Smooth muscle cell (in vitro differentiated cells): Measurements from ENCODE around the gene ARHGAP24. TPM values are rescaled to one million over a fixed set of nuclear protein-coding genes. Genes with fewer than 3 reads are reported as not detected.

ENCODE experiments used
- DNase-seq: peaks from one replicate; lab custom pipeline; 2025; ENCODE audit not compliant: unreplicated experiment; lab: John Stamatoyannopoulos, UW
- H2AFZ ChIP-seq: fragments of 200-600 bp; sonication (generic); 2 replicates; pipeline ENCODE4 v1.6.0; 2016; ENCODE audit warnings: antibody characterized with exemption, low read depth, mild to moderate bottlenecking
- H3F3A ChIP-seq: fragments of 200-600 bp; sonication (generic); 2 replicates; pipeline ENCODE4 v1.6.0; 2017; ENCODE audit warnings: antibody characterized with exemption, low read depth
- H3K27ac ChIP-seq: fragments of 200-600 bp; sonication (generic); 2 replicates; pipeline ENCODE4 v1.5.1; 2016; ENCODE audit warnings: low read depth, mild to moderate bottlenecking
- H3K27me3 ChIP-seq: fragments of 200-600 bp; sonication (generic); 2 replicates; pipeline ENCODE4 v1.6.1; 2016; ENCODE audit warnings: low read depth, mild to moderate bottlenecking
- H3K36me3 ChIP-seq: fragments of 200-600 bp; sonication (generic); 2 replicates; pipeline ENCODE4 v1.5.1; 2016; ENCODE audit warnings: low read depth
- H3K4me1 ChIP-seq: fragments of 200-600 bp; sonication (generic); 2 replicates; pipeline ENCODE4 v1.5.1; 2016; ENCODE audit warnings: low read depth
- H3K4me2 ChIP-seq: fragments of 200-600 bp; sonication (generic); 2 replicates; pipeline ENCODE4 v1.6.0; 2016; ENCODE audit warnings: mild to moderate bottlenecking
- H3K4me3 ChIP-seq: fragments of 200-600 bp; sonication (generic); 2 replicates; pipeline ENCODE4 v1.5.1; 2016; ENCODE audit warnings: mild to moderate bottlenecking
- H3K79me2 ChIP-seq: fragments of 200-600 bp; sonication (generic); 2 replicates; pipeline ENCODE4 v1.6.0; 2016; ENCODE audit warnings: low read depth, mild to moderate bottlenecking
- H3K9ac ChIP-seq: fragments of 200-600 bp; sonication (generic); 2 replicates; pipeline ENCODE4 v1.6.0; 2016; ENCODE audit warnings: low read depth
- H3K9me3 ChIP-seq: fragments of 200-600 bp; sonication (generic); replicated peaks from 2 replicates; pipeline ENCODE4 v1.5.1; 2016; ENCODE audit warnings: low read depth
- H4K20me1 ChIP-seq: fragments of 200-600 bp; sonication (generic); 2 replicates; pipeline ENCODE4 v1.6.0; 2016; ENCODE audit warnings: low read depth
- WGBS: methylation state at CpG from one replicate; pipeline ENCODE4 v1.1.7; 2016; ENCODE audit warnings: low lambda C conversion rate; 5-methylcytosine and 5-hydroxymethylcytosine counted together
- polyA plus RNA-seq: library from polyadenylated mRNA; unstranded; fragments of >200 nt; fragmentation: Nextera tagmentation; extraction: Ambion mirVana; gene quantifications from 2 replicates; pipeline ENCODE4 v1.2.1, GENCODE V29; 2016
- total RNA-seq: library from RNA; depleted of rRNA; stranded (reverse); fragments of >200 nt; gene quantifications from 2 replicates; pipeline ENCODE4 v1.2.3, GENCODE V29; 2014
- TF ChIP-seq, protein P1 (sequence below): fragments of 200-600 bp; sonication (generic); IDR thresholded peaks from 2 replicates; pipeline ENCODE4 v1.5.1; 2017; ENCODE audit warnings: borderline replicate concordance, mild to moderate bottlenecking, antibody characterized with exemption; ENCODE audit not compliant: insufficient read depth, poor library complexity, severe bottlenecking

The ARHGAP24 gene
- total and polyA plus RNA-seq, 2 experiments from 2014 or later: 4.9 to 18.2 TPM

DNA sequence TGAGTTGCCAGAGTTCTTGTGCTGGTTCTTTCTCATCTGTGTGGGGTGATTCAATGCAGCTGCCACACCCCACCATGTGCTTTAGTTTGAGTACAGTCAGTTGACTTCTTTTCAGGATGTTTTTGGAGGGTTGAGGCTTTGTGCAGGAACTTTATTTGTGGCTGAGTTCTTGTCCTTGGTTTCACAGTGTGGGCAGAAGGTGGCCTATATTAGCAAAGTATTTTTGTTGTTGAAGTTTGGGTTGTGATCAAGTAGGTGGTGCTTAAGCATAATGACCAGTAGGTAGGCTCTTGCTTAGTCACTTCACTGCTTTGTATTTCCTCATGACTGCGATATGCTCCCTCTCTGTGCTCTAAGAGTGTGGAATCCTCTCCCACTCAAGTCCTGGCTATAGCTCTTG, 80.3 kb downstream of the ARHGAP24 start:
- Histone ChIP-seq H3K27me3 (no peaks in the 10 kb centered on the region), H3F3A (no peaks in the 10 kb centered on the region), H2AFZ (no peak overlapping the region), H3K4me2 (no peak overlapping the region), H3K4me1 (no peaks in the 10 kb centered on the region), H4K20me1 (peaks cover 3% of the 10 kb centered on the region), H3K36me3 (no peaks in the 10 kb centered on the region), H3K9me3 (peaks cover 4% of the 10 kb centered on the region), H3K9ac (no peak overlapping the region), H3K79me2 (no peaks in the 10 kb centered on the region), H3K4me3 (no peak overlapping the region), H3K27ac (no peak overlapping the region)
- TF ChIP-seq, protein P1, sequence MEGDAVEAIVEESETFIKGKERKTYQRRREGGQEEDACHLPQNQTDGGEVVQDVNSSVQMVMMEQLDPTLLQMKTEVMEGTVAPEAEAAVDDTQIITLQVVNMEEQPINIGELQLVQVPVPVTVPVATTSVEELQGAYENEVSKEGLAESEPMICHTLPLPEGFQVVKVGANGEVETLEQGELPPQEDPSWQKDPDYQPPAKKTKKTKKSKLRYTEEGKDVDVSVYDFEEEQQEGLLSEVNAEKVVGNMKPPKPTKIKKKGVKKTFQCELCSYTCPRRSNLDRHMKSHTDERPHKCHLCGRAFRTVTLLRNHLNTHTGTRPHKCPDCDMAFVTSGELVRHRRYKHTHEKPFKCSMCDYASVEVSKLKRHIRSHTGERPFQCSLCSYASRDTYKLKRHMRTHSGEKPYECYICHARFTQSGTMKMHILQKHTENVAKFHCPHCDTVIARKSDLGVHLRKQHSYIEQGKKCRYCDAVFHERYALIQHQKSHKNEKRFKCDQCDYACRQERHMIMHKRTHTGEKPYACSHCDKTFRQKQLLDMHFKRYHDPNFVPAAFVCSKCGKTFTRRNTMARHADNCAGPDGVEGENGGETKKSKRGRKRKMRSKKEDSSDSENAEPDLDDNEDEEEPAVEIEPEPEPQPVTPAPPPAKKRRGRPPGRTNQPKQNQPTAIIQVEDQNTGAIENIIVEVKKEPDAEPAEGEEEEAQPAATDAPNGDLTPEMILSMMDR: no peak
- no peak for DNase-seq
- 80% methylated on average over 1 of the region's 1 CpG for WGBS

DNA sequence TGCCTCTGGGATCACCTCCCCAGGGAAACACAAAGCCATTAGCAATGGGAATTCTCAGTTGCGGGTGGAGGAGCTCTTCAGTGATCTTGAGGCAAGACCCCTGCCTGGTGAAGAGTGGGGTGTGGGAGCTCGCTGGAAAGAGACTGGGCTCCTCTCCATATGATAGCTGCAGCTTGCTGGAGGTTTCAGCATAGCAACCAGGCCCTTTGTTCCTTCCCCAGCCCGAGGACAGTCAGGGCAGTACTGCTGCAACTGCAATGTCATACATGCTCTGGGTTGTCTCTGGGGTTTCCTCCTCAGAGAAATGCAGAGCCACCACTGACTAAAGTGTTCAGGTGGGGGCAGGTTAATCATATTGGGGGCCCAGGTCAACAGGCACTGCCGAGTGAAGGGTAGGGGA, 81.3 kb downstream of the ARHGAP24 start:
- Histone ChIP-seq H3K79me2 (no peaks in the 10 kb centered on the region), H3K4me1 (no peaks in the 10 kb centered on the region), H3K9ac (no peak overlapping the region), H3K27ac (no peak overlapping the region), H3K36me3 (no peaks in the 10 kb centered on the region), H3K4me2 (no peak overlapping the region), H3K27me3 (no peaks in the 10 kb centered on the region), H3F3A (no peaks in the 10 kb centered on the region), H4K20me1 (peaks cover 3% of the 10 kb centered on the region), H3K4me3 (no peak overlapping the region), H2AFZ (no peak overlapping the region), H3K9me3 (peaks cover 4% of the 10 kb centered on the region)
- 87% methylated on average over 4 of the region's 4 CpGs for WGBS
- TF ChIP-seq, protein P1: no peak
- DNase-seq: no peak

DNA sequence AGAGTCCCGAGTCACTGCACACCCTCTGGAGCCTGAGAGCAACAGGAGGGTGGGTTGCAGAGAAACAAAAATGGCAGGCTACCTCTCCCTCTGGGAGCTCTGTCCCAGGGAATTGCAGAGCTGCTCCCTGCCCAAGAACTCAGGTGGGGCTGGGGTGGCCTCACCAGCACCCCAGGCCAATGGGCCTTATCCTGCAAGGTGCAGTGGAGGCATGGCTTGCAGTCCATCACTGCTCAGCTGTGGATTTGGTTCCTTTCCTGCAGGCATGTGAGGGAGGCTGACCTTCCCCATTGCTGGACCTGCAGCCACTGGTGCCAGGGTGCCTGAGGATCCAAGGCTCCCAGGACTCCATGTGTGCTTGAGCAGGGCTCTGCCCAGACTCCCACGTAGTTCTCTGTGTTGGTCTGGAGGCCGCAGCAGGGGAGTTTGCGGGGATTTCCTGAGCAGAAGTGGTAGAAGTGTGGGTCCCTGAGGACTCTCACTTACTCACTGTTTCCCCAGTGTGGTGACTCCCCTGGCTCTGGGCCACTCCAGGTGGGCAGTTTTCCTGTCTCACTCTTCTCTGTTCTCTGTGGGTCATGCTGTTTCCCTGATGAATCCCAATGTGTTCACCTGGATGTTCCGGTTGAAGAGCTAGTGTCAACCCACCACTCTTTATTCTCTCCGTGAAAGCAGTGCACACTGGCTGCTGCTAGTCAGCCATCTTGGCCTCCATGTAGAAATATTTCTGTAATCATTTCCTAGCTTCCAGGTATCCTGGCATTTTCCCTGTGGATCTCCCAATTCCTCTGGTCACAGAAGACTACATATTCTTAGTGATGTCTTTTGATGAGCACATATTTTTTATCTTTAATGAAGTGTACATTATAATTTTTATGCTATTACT, 82.3 kb downstream of the ARHGAP24 start:
- H4K20me1 ChIP-seq: peaks cover 3% of the 10 kb centered on the region
- no peaks in the 10 kb centered on the region for H3K4me1 ChIP-seq
- no peak overlapping the region for H2AFZ ChIP-seq
- H3K27me3 ChIP-seq: no peaks in the 10 kb centered on the region
- no peaks in the 10 kb centered on the region for H3K9me3 ChIP-seq
- 73% methylated on average over 6 of the region's 6 CpGs for WGBS
- no peak overlapping the region for H3K27ac ChIP-seq
- no peak overlapping the region for H3K9ac ChIP-seq
- no peak overlapping the region for H3K4me3 ChIP-seq
- H3K4me2 ChIP-seq: no peak overlapping the region
- H3K79me2 ChIP-seq: no peaks in the 10 kb centered on the region
- TF ChIP-seq, protein P1: no peak
- H3F3A ChIP-seq: no peaks in the 10 kb centered on the region
- no peaks in the 10 kb centered on the region for H3K36me3 ChIP-seq
- DNase-seq: no peak
